ENCODE results near the gene RAB3IL1.

RAB3IL1 gene

DNA sequence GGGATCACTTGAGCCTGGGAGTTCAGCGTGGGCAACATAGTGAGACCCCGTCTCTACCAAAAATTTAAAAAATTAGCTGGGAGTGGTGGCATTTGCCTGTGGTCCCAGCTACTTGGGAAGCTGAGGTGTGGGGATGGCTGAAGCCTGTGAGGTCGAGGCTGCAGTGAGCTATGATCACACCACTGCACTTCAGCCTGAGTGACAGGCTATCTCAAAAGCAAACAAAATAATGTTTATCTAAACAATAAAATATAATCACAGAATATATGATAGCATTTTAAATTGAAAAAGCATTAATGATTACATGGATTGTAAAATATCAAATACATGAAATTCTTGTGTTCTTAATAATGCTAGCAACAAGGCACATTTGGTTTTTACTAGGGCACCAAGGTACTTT, 35.5 kb upstream of the RAB3IL1 start:
- DNase-seq, result no peak

DNA sequence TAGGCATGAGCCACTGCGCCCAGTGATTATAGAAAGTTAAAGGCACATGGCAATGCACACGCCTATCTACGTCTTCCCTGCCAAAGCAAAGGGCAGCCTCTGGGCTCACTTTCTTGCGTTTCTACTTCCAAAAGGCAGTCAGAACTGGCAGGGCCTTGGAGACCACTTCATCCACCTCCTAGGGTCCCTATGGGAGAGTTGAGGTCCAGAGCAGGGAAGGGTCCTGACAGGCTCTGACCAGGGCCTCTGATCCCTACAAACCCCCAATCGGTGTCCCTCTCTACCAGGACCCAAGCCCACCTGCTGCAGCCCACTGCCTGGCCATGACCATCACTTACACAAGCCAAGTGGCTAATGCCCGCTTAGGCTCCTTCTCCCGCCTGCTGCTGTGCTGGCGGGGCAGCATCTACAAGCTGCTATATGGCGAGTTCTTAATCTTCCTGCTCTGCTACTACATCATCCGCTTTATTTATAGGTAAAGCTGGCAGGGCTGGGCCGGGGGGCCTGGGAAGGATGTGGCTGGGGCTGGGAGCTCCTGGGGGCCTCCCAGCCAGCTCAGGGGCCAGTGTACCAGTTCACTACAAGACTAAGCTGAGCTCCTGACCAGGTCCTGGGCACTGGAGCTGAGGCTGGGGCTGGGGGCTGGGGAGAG, 34.2 kb upstream of the RAB3IL1 start:
- no peak for DNase-seq

DNA sequence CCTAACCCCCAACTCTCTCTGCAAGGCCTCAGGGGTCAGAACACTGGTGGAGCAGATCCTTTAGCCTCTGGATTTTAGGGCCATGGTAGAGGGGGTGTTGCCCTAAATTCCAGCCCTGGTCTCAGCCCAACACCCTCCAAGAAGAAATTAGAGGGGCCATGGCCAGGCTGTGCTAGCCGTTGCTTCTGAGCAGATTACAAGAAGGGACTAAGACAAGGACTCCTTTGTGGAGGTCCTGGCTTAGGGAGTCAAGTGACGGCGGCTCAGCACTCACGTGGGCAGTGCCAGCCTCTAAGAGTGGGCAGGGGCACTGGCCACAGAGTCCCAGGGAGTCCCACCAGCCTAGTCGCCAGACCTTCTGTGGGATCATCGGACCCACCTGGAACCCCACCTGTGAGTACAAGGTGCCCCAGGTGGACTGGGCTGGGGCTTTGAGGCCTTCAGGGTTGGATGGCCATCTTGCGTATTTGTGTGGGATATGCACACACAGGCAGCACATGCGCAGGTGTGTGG, 32.7 kb upstream of the RAB3IL1 start, which contains the start of gene BEST1:
TSS of gene BEST1 (plus strand) at position 317 of the 513 bp plus-strand sequence. CDS start 1,456 bp downstream, outside the sequence.
- DNase-seq, result no peak

DNA sequence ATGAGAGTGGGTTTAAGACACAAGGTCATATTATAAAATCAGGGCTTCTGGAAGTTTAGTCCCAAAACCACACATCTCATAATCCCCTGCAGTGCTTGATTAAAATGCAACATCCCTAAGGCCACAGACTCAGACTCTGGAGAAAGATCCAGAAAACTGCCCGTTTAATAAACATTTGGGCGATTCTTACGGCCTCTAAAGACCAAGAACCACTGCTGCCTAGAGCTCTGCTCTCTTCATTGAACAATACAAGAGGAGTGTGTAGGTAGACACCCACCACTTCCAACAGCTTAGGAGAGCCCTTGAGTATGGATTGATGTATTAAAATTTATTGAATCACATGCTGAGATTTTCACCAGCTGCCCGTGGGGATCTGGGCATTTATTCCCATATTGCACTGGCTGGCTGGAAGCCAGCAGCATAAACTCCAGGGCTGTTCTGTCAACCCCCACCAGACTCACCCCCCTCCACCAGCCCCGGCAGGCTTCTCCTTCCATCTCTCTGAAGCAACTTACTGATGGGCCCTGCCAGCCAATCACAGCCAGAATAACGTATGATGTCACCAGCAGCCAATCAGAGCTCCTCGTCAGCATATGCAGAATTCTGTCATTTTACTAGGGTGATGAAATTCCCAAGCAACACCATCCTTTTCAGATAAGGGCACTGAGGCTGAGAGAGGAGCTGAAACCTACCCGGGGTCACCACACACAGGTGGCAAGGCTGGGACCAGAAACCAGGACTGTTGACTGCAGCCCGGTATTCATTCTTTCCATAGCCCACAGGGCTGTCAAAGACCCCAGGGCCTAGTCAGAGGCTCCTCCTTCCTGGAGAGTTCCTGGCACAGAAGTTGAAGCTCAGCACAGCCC, 32.0 kb upstream of the RAB3IL1 start:
- DNase-seq, result peak; percentile 26 to 69

DNA sequence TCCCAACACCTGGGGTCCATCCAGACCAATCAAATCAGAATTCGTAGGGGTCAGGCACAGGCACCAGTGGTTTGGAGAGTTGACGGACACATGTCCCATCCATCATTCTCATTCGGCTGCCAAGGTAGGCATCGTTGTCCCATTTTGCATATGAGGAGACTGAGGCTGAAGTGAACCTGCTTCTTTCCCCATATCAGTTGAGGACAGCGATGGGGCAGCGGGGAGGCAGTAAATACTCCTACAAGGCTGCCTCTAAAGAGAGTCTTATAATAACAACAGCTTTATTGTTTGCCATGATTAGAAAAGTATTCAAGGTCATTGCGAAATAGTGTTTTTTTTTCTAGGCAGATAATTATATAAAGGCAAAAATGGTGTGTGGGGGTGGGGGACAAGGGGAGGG, 31.1 kb upstream of the RAB3IL1 start:
- DNase-seq, result no peak

DNA sequence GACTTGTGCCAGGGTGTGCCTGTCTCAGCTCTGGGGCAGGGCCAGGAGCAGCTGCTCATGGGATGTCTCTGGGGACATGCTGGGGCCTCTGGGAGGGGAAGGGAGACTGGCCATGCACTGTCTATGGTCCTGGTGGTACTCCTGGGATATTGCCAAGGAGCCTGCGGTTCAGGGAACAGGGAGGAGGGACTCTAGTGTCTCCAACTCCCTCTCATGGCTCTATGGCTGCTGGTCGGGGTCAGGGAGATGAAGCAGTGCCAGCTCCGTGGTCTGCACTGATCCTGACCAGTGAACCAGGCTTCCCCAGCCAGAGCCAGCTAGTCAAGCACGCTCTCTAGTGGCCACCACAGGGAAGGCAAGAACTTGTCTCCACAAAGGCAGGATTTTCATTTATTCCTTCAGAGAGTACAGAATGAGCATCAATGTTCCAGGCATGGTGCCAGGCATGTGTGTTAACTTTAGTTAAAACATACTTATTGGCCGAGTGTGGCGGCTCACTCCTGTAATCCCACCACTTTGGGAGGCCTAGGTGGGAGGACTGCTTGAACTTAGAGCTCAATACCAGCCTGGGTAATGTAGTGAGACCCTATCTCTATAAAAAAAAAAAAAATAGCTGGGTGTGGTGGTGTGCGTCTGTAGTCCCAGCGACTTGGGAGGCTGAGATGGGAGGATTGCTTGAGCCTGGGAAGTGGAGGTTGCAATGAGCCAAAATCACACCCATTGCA, 30.3 kb upstream of the RAB3IL1 start:
- peak; percentile 72 to 76 for DNase-seq

DNA sequence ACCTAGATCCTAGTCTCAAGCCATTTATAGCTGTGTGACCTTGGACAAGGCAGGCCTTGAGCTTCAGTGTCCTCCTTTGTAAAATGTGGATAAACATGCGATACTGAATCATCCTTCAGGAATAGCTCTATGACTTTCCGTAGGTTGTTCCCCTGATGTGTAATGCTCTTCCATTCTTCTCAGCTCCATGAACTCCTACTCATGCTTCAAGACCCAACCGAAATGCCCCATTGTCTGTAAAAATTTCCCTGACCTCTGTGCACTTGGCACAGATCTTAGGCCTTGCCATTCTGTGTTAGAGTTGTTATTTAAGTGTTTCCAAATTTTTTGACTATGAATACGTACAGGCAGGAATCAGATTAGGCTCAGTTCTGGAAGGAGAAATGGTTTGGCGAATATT, 29.5 kb upstream of the RAB3IL1 start:
- no peak for DNase-seq

DNA sequence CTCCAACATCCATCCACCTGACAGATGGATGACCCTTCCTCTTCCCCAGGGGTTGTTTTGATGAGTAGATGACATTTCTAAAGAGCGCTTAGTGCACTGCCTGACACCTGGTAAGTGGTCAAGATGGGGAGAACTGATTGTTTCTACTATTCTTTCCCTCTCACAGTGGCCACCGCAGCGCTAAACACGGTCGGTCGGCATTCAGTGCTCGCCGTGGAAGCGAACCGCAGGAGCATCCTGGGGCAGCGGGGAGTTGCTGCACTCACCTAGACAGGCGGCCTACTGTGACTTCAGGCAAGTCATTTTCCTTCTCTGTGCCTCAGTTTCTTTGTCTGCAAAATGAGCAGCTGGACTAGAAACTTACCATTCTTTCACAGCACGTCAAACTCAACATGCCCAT, 27.8 kb upstream of the RAB3IL1 start:
- DNase-seq, result no peak

DNA sequence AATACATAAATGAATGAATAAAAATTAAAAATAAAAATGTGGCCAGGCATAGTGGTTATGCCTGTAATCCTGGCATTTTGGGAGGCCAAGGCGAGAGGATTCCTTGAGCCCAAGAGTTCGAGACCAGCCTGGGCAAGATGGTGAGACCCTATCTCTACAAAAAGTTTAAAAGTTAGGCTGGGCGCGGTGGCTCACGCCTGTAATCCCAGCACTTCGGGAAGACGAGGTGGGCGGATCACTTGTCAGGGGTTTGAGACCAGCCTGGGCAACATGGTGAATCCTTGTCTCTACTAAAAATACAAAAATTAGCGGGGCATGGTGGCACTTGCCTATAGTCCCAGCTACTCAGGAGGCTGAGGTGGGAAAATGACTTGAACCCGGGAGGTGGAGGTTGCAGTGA, 23.1 kb upstream of the RAB3IL1 start:
- no peak for DNase-seq

DNA sequence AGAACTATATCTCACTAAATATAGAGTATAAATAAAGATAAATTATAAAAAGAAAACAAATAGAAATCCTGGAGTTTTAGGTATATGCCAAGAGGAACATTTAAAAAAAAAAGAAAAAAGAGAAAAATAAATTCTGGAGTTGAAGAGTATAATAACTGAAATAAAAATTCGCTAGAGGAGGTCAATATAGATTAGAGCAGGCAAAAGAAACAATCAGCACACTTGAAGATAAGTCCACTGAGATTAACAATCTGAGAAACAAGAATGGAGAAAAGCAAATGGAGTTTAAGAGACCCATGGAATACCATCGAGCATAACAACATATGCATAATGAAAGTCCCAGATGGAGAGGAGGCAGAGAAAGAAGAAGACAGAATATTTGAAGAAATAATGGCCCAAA, 18.5 kb upstream of the RAB3IL1 start:
- no peak for DNase-seq

DNA sequence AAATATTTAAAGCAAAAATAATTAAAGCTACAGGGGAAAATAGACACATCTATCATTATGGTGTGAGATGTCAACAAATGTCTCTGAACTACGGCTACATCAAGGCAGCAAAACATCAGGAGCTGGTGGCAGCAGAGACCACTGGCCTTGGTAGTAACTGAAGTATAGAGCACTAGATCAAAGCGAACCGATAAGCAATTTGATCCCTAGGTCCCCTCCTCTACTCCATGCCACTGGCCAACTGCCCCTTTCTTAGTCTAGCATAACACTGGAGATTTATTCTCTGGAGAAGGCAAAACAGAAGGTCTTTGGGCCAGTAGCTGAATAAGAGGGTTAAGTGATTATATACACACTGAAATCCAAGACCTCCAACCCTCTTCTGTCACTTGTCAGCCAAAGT, 13.6 kb upstream of the RAB3IL1 start:
- DNase-seq, result no peak

DNA sequence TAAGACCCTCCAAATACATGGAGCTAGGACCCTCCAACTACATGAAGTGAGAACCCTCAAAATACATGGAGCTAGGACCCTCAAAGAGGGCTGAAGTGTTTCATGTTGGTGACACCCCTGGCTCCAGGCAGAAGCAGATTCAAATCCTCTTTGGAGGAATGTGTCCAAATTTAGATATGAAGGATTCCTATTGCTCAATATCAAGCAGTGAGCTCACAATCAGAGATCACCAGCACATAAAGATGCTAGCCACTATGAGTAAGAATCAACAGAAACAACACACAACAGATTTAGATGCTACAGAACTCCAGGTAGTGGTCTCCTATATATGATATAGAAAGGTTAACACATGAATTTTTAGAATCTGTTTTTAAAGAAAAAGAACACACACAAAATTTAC, 11.2 kb upstream of the RAB3IL1 start:
- DNase-seq, result no peak

DNA sequence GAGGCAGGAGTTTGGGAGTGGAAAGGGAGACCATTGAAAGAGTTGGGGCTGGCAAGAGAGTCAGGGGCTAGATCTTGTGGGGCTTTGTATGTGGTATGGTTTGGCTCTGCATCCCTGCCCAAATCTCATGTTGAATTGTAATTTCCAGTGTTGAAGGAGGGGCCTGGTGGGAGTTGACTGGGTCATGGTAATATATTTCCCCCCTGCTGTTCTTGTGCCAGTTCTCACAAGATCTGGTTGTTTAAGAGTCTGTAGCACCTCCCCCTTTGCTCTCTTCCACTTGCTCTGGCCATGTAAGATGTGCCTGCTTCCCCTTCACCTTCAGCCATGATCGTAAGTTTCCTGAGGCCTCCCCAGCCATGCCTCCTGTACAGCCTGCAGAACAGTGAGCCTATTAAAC, 10.1 kb upstream of the RAB3IL1 start:
- no peak for DNase-seq

DNA sequence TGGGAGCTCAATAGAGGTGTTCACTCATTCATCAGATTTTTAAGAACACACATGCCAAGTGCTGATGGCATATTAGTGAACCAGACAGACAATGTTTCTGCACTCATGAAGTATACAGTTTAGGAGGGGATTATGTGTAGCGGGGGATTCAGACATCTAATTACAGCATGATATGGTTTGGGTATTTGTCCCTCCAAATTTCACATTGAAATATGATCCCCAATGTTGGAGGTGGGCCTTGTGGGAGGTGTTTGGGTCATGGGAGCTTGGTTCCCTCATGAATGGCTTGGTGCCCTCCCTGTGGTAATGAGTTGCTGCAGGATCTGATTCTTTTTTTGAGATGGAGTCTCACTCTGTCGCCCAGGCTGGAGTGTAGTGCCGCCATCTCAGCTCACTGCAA, 8.9 kb upstream of the RAB3IL1 start:
- DNase-seq, result no peak

DNA sequence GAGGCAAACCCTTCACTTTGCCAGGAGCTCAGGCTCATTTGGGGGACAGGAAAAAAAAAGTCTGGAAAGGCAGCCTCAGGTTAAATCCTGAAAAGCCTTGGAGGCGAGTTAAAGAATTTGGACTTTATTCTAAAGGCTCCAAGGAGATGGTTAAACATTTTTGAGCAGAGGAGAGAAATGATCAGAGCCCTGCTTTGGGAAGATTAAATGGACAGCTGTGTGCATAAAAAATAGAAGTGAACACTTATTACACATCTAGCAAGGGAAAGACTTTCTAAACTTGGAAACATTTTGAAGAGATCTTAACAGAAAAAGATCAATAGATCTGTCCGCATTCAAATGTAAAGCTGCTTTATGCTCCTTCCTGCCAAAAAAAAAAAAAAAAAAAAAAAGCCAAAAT, 8.4 kb upstream of the RAB3IL1 start:
- DNase-seq, result no peak

DNA sequence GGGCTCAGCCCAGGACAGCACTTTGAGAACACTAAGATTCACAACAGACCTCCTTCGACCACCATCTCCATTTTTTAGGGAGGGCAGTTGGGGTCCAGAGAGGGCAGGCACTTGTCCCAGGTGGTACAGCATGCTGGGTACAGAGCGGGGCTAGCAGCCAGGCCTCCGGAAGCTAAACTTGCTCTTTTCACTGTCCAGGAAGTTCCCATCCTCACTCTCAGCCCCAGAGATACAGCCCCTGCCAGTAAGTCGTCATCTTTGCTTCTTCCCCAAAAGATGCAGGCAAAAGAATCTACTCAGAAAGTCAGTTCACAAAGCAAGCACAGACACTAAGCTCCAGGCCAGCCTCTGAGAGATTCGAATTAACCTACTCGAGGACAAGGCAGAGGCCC, 6.7 kb upstream of the RAB3IL1 start:
- DNase-seq, result no peak

DNA sequence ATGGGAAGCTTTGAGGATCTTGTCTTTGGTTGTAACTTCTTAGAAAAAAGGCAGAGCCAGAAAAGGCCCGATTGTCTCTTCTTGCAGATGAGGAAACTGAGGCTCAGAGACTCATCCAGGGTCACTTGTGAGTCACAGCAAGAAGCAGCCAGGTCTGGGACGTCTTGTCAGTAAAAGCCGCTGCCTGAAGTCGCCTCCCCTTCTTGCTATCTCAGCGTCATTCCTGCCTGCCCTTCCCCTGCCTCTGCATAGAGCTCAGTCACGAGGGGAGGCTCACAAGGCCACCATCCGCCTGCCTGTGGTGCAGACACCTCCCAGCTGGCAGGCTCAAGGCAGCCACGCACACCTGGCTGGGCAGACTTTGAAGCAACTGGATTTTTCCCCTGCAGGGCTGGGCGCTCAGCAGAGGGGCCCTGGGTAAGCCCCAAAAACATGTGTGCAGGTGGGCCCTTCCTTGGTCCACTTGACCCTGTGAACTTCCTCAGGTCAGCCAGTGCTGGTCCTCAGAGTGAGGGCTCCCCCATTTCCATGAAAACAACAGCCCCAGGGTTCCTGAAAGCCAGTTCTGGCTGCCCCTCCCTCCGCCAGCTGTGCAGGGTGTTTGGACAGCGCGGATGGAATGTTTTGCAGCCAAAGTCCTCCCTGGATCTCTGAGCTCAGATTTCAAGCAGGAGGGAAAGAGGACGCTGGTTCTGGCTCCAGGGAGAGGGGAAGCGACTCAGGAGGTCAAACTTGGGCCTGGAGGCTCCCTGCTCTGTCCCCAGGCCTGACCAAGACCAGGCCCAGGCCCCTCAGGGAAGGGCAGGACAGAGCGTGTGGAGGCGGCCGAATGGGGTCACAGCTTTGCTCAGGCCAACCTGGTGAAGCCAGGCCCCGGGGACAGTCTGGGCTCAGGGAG, 6.0 kb upstream of the RAB3IL1 start:
- no peak for DNase-seq

DNA sequence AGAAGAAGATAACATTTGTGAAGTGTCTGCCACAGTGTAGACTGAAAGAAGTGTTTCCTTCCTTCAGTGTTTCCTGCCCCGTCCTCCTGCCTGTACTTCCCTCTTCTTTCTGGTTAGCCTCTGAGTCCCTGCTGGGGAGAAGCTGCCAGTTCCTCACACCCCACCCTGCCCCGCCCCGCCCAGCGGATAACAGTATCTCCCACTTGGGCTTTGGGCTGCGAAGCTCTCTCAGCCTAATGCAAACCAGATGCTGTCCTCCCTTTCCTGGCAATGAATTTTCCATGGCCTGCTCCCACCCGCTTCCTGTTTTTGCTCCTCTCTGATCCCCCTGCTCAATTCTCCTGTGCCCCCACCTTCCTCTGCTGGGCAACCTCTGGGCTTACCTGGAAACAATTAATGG, 5.2 kb upstream of the RAB3IL1 start:
- peak in 1 of 2 donors; percentile 39 for DNase-seq

DNA sequence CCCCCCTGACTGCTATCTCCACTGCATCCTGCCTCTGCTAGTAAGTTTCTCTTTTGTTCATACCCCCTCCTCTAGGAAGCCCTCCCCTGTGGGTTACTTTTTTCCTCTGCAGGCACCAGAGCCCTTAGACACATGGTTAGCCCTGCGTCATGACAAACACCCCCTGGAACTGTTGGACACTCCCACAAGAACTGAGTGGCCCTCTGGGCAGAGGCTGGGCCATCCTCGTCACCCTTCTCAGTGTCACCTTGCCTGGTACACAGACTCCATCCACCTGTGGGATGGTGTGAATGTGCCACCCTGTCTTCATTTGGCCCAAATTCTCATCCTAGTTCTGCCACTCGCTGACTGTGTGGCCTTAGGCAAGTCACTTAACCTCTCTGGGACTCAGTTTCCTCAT, 4.1 kb upstream of the RAB3IL1 start:
- no peak for DNase-seq

DNA sequence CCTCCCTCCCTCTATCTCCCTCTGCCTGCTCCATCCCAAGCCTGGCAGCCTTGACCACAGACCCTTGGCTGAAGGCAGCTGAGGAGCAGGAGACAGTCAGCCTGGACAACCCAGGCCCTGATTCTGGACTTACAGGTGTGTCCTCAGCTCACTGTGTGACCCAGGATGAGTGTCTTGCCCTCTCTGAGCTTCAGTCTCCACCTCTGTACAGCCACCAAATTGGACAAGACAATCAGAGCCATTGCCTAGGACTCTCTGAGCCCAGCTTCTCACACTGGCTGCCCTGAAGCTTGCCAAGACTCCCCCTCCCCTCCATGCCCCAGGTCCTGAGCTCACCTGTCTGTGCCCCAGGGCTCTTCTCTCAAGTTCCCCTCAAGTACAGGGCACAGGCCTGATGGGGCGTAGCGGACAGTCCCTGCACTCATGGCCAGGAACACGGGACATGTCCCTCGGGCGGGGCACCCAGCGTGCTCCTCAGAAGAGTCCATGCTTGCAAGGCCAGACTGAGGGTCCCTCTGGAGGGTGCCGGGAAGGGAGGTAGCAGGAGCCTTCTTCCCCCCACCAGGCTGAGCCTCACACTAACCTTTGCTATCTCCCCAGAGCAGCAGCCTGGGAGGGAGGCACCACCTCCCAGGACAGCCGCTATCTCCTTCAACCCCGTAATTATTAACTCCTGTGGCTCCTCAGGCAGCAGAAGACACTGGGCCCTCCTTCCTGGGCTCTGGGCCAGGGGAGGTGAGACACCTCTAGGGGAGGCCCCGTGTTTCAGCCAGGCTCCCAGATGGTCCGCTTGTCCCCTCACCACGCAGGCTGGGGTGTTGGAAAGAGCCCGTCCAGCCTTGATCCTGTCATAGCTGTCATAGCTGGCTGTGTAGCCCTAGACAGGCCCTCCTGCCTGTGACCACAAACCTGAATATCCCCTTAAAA, 2.6 kb upstream of the RAB3IL1 start:
- DNase-seq, result peak in 1 of 2 donors; percentile 7

Measured in CD4-positive, alpha-beta T cell treated with Interleukin-4 for 1 hour (primary cell).